ENCODE measurements around the gene TAF7L. TPM values are rescaled to one million over a fixed set of nuclear protein-coding genes. Genes with fewer than 3 reads are reported as not detected.
"Not testable (repeated sequence)": the region's sequence is repeated elsewhere in the genome, so short reads cannot be mapped to it uniquely, and the experiment has no call there.

Gene TAF7L
- total RNA-seq, result not detected

GRCh38 chrX:101290957-101291603, at the start of gene TAF7L:
TSS of gene TAF7L (minus strand) at chrX:101291334. CDS start at chrX:101287543, 3,791 bp downstream.
- CTCF ChIA-PET, result no interaction called here
- Mint-ChIP-seq H3K27ac (no peak within 1 kb of the TSS), H3K4me1 (ENCODE audit: low read depth) (no peaks in the 10 kb centered on the region), H3K9me3 (no peaks in the 10 kb centered on the region), H3K36me3 (ENCODE audit: low read depth) (no peaks in the 10 kb centered on the region), H3K27me3 (ENCODE audit: low read depth) (peaks cover 2% of the 10 kb centered on the region), H3K4me3 (no peak within 1 kb of the TSS)
- intact Hi-C loops (cut with micrococcal nuclease), result no loop called here
- DNase-seq, result no peak

GRCh38 chrX:101337776-101338271, 46.7 kb upstream of the TAF7L start:
- intact Hi-C loops (cut with micrococcal nuclease), result no loop called here
- no peaks in the 10 kb centered on the region for H3K27me3 Mint-ChIP-seq (ENCODE audit: low read depth)
- peaks cover 5% of the 10 kb centered on the region for H3K9me3 Mint-ChIP-seq
- CTCF ChIA-PET, result interaction anchor here (0.6 kb wide), 1 partner anchor 78 kb away, joined by 3 read pairs; no protein-coding TSS in a partner anchor
- no peaks in the 10 kb centered on the region for H3K36me3 Mint-ChIP-seq (ENCODE audit: low read depth)
- no peaks in the 10 kb centered on the region for H3K4me1 Mint-ChIP-seq (ENCODE audit: low read depth)
- no peak overlapping the region for H3K4me3 Mint-ChIP-seq
- no peak overlapping the region for H3K27ac Mint-ChIP-seq
- no peak for DNase-seq

GRCh38 chrX:101334310-101334709, 43.2 kb upstream of the TAF7L start:
- H3K36me3 Mint-ChIP-seq (ENCODE audit: low read depth); H3K9me3 Mint-ChIP-seq; DNase-seq; intact Hi-C loops (cut with micrococcal nuclease); H3K27me3 Mint-ChIP-seq (ENCODE audit: low read depth); CTCF ChIA-PET; H3K27ac Mint-ChIP-seq; H3K4me3 Mint-ChIP-seq; H3K4me1 Mint-ChIP-seq (ENCODE audit: low read depth): not testable (repeated sequence)

- H3K27me3 Mint-ChIP-seq (ENCODE audit: low read depth); H3K9me3 Mint-ChIP-seq; H3K4me1 Mint-ChIP-seq (ENCODE audit: low read depth); CTCF ChIA-PET; H3K27ac Mint-ChIP-seq; intact Hi-C loops (cut with micrococcal nuclease); H3K4me3 Mint-ChIP-seq; DNase-seq; H3K36me3 Mint-ChIP-seq (ENCODE audit: low read depth): not testable (repeated sequence)
Measured at GRCh38 chrX:101326600-101326999, 35.5 kb upstream of the TAF7L start.

GRCh38 chrX:101303790-101304189, 12.7 kb upstream of the TAF7L start:
- DNase-seq, result no peak
- Mint-ChIP-seq H3K27me3 (ENCODE audit: low read depth) (no peaks in the 10 kb centered on the region), H3K4me3 (no peak overlapping the region), H3K4me1 (ENCODE audit: low read depth) (no peaks in the 10 kb centered on the region), H3K9me3 (no peaks in the 10 kb centered on the region), H3K36me3 (ENCODE audit: low read depth) (no peaks in the 10 kb centered on the region), H3K27ac (no peak overlapping the region)
- CTCF ChIA-PET, result no interaction called here
- intact Hi-C loops (cut with micrococcal nuclease), result no loop called here

GRCh38 chrX:101295603-101296002, 4.5 kb upstream of the TAF7L start:
- H3K4me3 Mint-ChIP-seq; CTCF ChIA-PET; H3K9me3 Mint-ChIP-seq; H3K36me3 Mint-ChIP-seq (ENCODE audit: low read depth); H3K27ac Mint-ChIP-seq; H3K4me1 Mint-ChIP-seq (ENCODE audit: low read depth); DNase-seq; H3K27me3 Mint-ChIP-seq (ENCODE audit: low read depth); intact Hi-C loops (cut with micrococcal nuclease): not testable (repeated sequence)

- peak; percentile 6 for DNase-seq
- no peak overlapping the region for H3K4me3 Mint-ChIP-seq
- H3K9me3 Mint-ChIP-seq, result no peaks in the 10 kb centered on the region
- intact Hi-C loops (cut with micrococcal nuclease), result loop anchor here (1.0 to 5.0 kb wide), 5 partner anchors 80 to 602 kb away; no protein-coding TSS in a partner anchor
- peaks cover 1% of the 10 kb centered on the region for H3K27me3 Mint-ChIP-seq (ENCODE audit: low read depth)
- H3K4me1 Mint-ChIP-seq (ENCODE audit: low read depth), result no peaks in the 10 kb centered on the region
- CTCF ChIA-PET, result interaction anchor here (0.6 to 1.0 kb wide), 4 partner anchors 18 to 837 kb away, joined by 3 to 4 read pairs (median 4); no protein-coding TSS in a partner anchor
- no peak overlapping the region for H3K27ac Mint-ChIP-seq
- no peaks in the 10 kb centered on the region for H3K36me3 Mint-ChIP-seq (ENCODE audit: low read depth)
Measured at GRCh38 chrX:101287402-101287801, 3.7 kb downstream of the TAF7L start.

GRCh38 chrX:101276238-101276637, 14.9 kb downstream of the TAF7L start:
- no peak for DNase-seq
- Mint-ChIP-seq H3K4me3 (no peak overlapping the region), H3K4me1 (ENCODE audit: low read depth) (no peaks in the 10 kb centered on the region), H3K27ac (no peak overlapping the region), H3K9me3 (no peaks in the 10 kb centered on the region), H3K36me3 (ENCODE audit: low read depth) (no peaks in the 10 kb centered on the region), H3K27me3 (ENCODE audit: low read depth) (no peaks in the 10 kb centered on the region)
- CTCF ChIA-PET, result no interaction called here
- intact Hi-C loops (cut with micrococcal nuclease), result no loop called here

- Mint-ChIP-seq H3K9me3 (no peaks in the 10 kb centered on the region), H3K27me3 (ENCODE audit: low read depth) (no peaks in the 10 kb centered on the region), H3K36me3 (ENCODE audit: low read depth) (no peaks in the 10 kb centered on the region), H3K4me3 (no peak overlapping the region), H3K4me1 (ENCODE audit: low read depth) (no peaks in the 10 kb centered on the region), H3K27ac (no peak overlapping the region)
- DNase-seq, result no peak
- CTCF ChIA-PET, result interaction anchor here (0.7 kb wide), 1 partner anchor 38 kb away, joined by 3 read pairs; no protein-coding TSS in a partner anchor
- intact Hi-C loops (cut with micrococcal nuclease), result no loop called here
Measured at GRCh38 chrX:101274198-101274597, 16.9 kb downstream of the TAF7L start.

GRCh38 chrX:101265869-101266428, 25.2 kb downstream of the TAF7L start:
- Mint-ChIP-seq H3K4me1 (ENCODE audit: low read depth) (no peaks in the 10 kb centered on the region), H3K27me3 (ENCODE audit: low read depth) (no peaks in the 10 kb centered on the region), H3K36me3 (ENCODE audit: low read depth) (no peaks in the 10 kb centered on the region), H3K9me3 (no peaks in the 10 kb centered on the region), H3K27ac (no peak overlapping the region), H3K4me3 (no peak overlapping the region)
- intact Hi-C loops (cut with micrococcal nuclease), result no loop called here
- no peak for DNase-seq
- CTCF ChIA-PET, result no interaction called here

GRCh38 chrX:101263766-101264165, 27.4 kb downstream of the TAF7L start:
- intact Hi-C loops (cut with micrococcal nuclease), result no loop called here
- H3K9me3 Mint-ChIP-seq, result no peaks in the 10 kb centered on the region
- no peak overlapping the region for H3K4me3 Mint-ChIP-seq
- H3K27ac Mint-ChIP-seq, result no peak overlapping the region
- CTCF ChIA-PET, result interaction anchor here (1.2 kb wide), 1 partner anchor 495 kb away, joined by 3 read pairs; no protein-coding TSS in a partner anchor
- no peak for DNase-seq
- H3K36me3 Mint-ChIP-seq (ENCODE audit: low read depth), result no peaks in the 10 kb centered on the region
- no peaks in the 10 kb centered on the region for H3K4me1 Mint-ChIP-seq (ENCODE audit: low read depth)
- no peaks in the 10 kb centered on the region for H3K27me3 Mint-ChIP-seq (ENCODE audit: low read depth)

- H3K4me3 Mint-ChIP-seq, result no peak overlapping the region
- no peak overlapping the region for H3K27ac Mint-ChIP-seq
- peaks cover 3% of the 10 kb centered on the region for H3K4me1 Mint-ChIP-seq (ENCODE audit: low read depth)
- no peak for DNase-seq
- intact Hi-C loops (cut with micrococcal nuclease), result no loop called here
- no peaks in the 10 kb centered on the region for H3K9me3 Mint-ChIP-seq
- CTCF ChIA-PET, result no interaction called here
- no peaks in the 10 kb centered on the region for H3K27me3 Mint-ChIP-seq (ENCODE audit: low read depth)
- no peaks in the 10 kb centered on the region for H3K36me3 Mint-ChIP-seq (ENCODE audit: low read depth)
Measured at GRCh38 chrX:101262590-101262989, 28.5 kb downstream of the TAF7L start.

- Mint-ChIP-seq H3K27me3 (ENCODE audit: low read depth) (no peaks in the 10 kb centered on the region), H3K9me3 (no peaks in the 10 kb centered on the region), H3K27ac (no peak overlapping the region), H3K4me1 (ENCODE audit: low read depth) (peaks cover 3% of the 10 kb centered on the region), H3K36me3 (ENCODE audit: low read depth) (no peaks in the 10 kb centered on the region), H3K4me3 (no peak overlapping the region)
- CTCF ChIA-PET, result interaction anchor here (0.7 kb wide), 1 partner anchor 607 kb away, joined by 4 read pairs; no protein-coding TSS in a partner anchor
- no peak for DNase-seq
- intact Hi-C loops (cut with micrococcal nuclease), result no loop called here
Measured at GRCh38 chrX:101260435-101260834, 30.7 kb downstream of the TAF7L start.

All from activated naive CD4-positive, alpha-beta T cell treated with anti-CD3 and anti-CD28 coated beads for 36 hours (primary cell).